Measurements from ENCODE around the gene TMEM98.
"Not testable (repeated sequence)": the region's sequence is repeated elsewhere in the genome, so short reads cannot be mapped to it uniquely, and the experiment has no call there.

Gene TMEM98

GRCh38 chr17:32943647-32944191, 15.8 kb downstream of the TMEM98 start:
- no peak for DNase-seq (ENCODE audit: low spot score)

GRCh38 chr17:32944248-32945020, 16.5 kb downstream of the TMEM98 start:
- DNase-seq (ENCODE audit: low spot score), result no peak

GRCh38 chr17:32946375-32947135, 18.6 kb downstream of the TMEM98 start:
- DNase-seq (ENCODE audit: low spot score), result no peak

- no peak for DNase-seq (ENCODE audit: low spot score)
These were observed 19.8 kb downstream of the TMEM98 start for GRCh38 chr17:32947736-32948135.

- DNase-seq (ENCODE audit: low spot score), result no peak
These were observed 21.2 kb downstream of the TMEM98 start for GRCh38 chr17:32949181-32949580.

GRCh38 chr17:32952491-32952890, 24.5 kb downstream of the TMEM98 start:
- not testable (repeated sequence) for DNase-seq (ENCODE audit: low spot score)

GRCh38 chr17:32953045-32953444, 25.1 kb downstream of the TMEM98 start:
- DNase-seq (ENCODE audit: low spot score), result no peak

- no peak for DNase-seq (ENCODE audit: low spot score)
These were observed 25.9 kb downstream of the TMEM98 start for GRCh38 chr17:32953857-32954256.

GRCh38 chr17:32954477-32954876, 26.5 kb downstream of the TMEM98 start:
- no peak for DNase-seq (ENCODE audit: low spot score)

GRCh38 chr17:32955155-32955554, 27.2 kb downstream of the TMEM98 start:
- no peak for DNase-seq (ENCODE audit: low spot score)

GRCh38 chr17:32956240-32956970, 28.5 kb downstream of the TMEM98 start:
- DNase-seq (ENCODE audit: low spot score), result no peak

- no peak for DNase-seq (ENCODE audit: low spot score)
These were observed 30.5 kb downstream of the TMEM98 start for GRCh38 chr17:32958418-32958817.

- no peak for DNase-seq (ENCODE audit: low spot score)
These were observed 32.9 kb downstream of the TMEM98 start for GRCh38 chr17:32960815-32961214.

- no peak for DNase-seq (ENCODE audit: low spot score)
These were observed 34.4 kb downstream of the TMEM98 start for GRCh38 chr17:32962320-32962711.

GRCh38 chr17:32964541-32964940, 36.6 kb downstream of the TMEM98 start:
- no peak for DNase-seq (ENCODE audit: low spot score)

- not testable (repeated sequence) for DNase-seq (ENCODE audit: low spot score)
These were observed 41.3 kb downstream of the TMEM98 start for GRCh38 chr17:32969231-32969630.

GRCh38 chr17:32970281-32970680, 42.3 kb downstream of the TMEM98 start:
- no peak for DNase-seq (ENCODE audit: low spot score)

- no peak for DNase-seq (ENCODE audit: low spot score)
These were observed 43.2 kb downstream of the TMEM98 start for GRCh38 chr17:32971171-32971570.

GRCh38 chr17:32976131-32976530, 48.2 kb downstream of the TMEM98 start:
- DNase-seq (ENCODE audit: low spot score), result no peak

- no peak for DNase-seq (ENCODE audit: low spot score)
These were observed 48.7 kb downstream of the TMEM98 start for GRCh38 chr17:32976605-32977004.

GRCh38 chr17:32980230-32980629, 52.3 kb downstream of the TMEM98 start:
- DNase-seq (ENCODE audit: low spot score), result no peak

- not testable (repeated sequence) for DNase-seq (ENCODE audit: low spot score)
These were observed 53.7 kb downstream of the TMEM98 start for GRCh38 chr17:32981611-32982010.
